SK-N-SH (cell line): ENCODE results near the gene HS2ST1. TPM values are rescaled to one million over a fixed set of nuclear protein-coding genes. Genes with fewer than 3 reads are reported as not detected.

Experiments used
- CTCF ChIA-PET: fragments of 300-600, 350-600 bp; formaldehyde crosslinking; extraction: SDS; loops from one replicate; lab custom pipeline; 2021; lab: Yijun Ruan, JAX
- POLR2A ChIA-PET: fragments of 350-600 bp; sonication (Branson Sonifier 250); formaldehyde crosslinking; extraction: SDS; loops from one replicate; lab custom pipeline; 2020; ENCODE audit warnings: antibody characterized with exemption, inconsistent platforms; lab: Yijun Ruan, JAX
- DNase-seq: peaks from one replicate; pipeline ENCODE4 v3.0.0; 2012
- H2AFZ ChIP-seq: fragments of 200-600 bp; sonication (generic); 2 replicates; pipeline ENCODE4 v1.8.1; 2016; ENCODE audit warnings: antibody characterized with exemption, mild to moderate bottlenecking, low read depth
- H3F3A ChIP-seq: fragments of 200-600 bp; sonication (generic); replicated peaks from 2 replicates; pipeline ENCODE3; 2016; ENCODE audit warnings: antibody characterized with exemption, mild to moderate bottlenecking; ENCODE audit not compliant: insufficient read depth
- H3K27ac ChIP-seq, 2 experiments: fragments of 200-500 bp in 1 of 2; fragments of 200-600 bp in 1 of 2; sonication (Bioruptor generic) in 1 of 2; sonication (generic), shearing (Covaris generic) in 1 of 2; 2 replicates each; pipeline versions ENCODE4 v1.5.1 to v1.6.1; 2014 to 2016; ENCODE audit warnings: low read depth in 2 of 2, inconsistent platforms in 1 of 2, low read length in 1 of 2, mild to moderate bottlenecking in 1 of 2, mixed read lengths in 1 of 2
- H3K27me3 ChIP-seq: fragments of 200-600 bp; sonication (generic), shearing (Covaris generic); 2 replicates; pipeline ENCODE4 v1.6.1; 2016; ENCODE audit warnings: mixed run types; ENCODE audit not compliant: insufficient read depth
- H3K36me3 ChIP-seq, 2 experiments: fragments of 200-500 bp in 1 of 2; fragments of 200-600 bp in 1 of 2; sonication (Bioruptor generic) in 1 of 2; sonication (generic) in 1 of 2; replicated peaks in 1 of 2; 2 replicates each; pipeline versions ENCODE3 to v1.5.1; 2014 to 2016; ENCODE audit warnings: low read length in 1 of 2, mild to moderate bottlenecking in 1 of 2; ENCODE audit not compliant: insufficient read depth in 2 of 2, control insufficient read depth in 1 of 2
- H3K4me1 ChIP-seq, 2 experiments: fragments of 200-500 bp in 1 of 2; fragments of 200-600 bp in 1 of 2; sonication (Bioruptor generic) in 1 of 2; sonication (generic), shearing (Covaris generic) in 1 of 2; 2 replicates each; pipeline versions ENCODE4 v1.5.1 to v1.6.1; 2014 to 2016; ENCODE audit warnings: low read depth in 1 of 2, low read length in 1 of 2, mixed run types in 1 of 2; ENCODE audit not compliant: insufficient read depth in 2 of 2, control insufficient read depth in 1 of 2
- H3K4me2 ChIP-seq: fragments of 200-600 bp; sonication (generic), shearing (Covaris generic); 2 replicates; pipeline ENCODE4 v1.6.1; 2017; ENCODE audit warnings: mixed run types
- H3K4me3 ChIP-seq, 2 experiments: fragments of 200-500 bp in 1 of 2; fragments of 200-600 bp in 1 of 2; sonication (Bioruptor generic) in 1 of 2; sonication (generic), shearing (Covaris generic) in 1 of 2; 2 replicates each; pipeline versions ENCODE4 v1.5.1 to v1.8.1; 2014 to 2016; ENCODE audit warnings: low read depth in 2 of 2, inconsistent platforms in 1 of 2, low read length in 1 of 2, mild to moderate bottlenecking in 1 of 2, mixed read lengths in 1 of 2, moderate library complexity in 1 of 2
- H3K79me2 ChIP-seq: fragments of 200-600 bp; sonication (generic); 2 replicates; pipeline ENCODE4 v1.8.1; 2017; ENCODE audit warnings: mild to moderate bottlenecking; ENCODE audit not compliant: insufficient read depth
- H3K9ac ChIP-seq: fragments of 200-600 bp; sonication (generic); 2 replicates; pipeline ENCODE4 v1.6.1; 2017; ENCODE audit warnings: mixed run types
- H3K9me2 ChIP-seq: fragments of 200-600 bp; sonication (generic); 2 replicates; pipeline ENCODE4 v1.6.1; 2017; ENCODE audit warnings: mixed run types
- H3K9me3 ChIP-seq: fragments of 200-600 bp; sonication (generic); 2 replicates; pipeline ENCODE4 v1.6.1; 2017; ENCODE audit warnings: mixed run types, mild to moderate bottlenecking, moderate library complexity
- H4K20me1 ChIP-seq: fragments of 200-600 bp; sonication (generic); 2 replicates; pipeline ENCODE4 v1.6.1; 2017; ENCODE audit warnings: mild to moderate bottlenecking, mixed run types; ENCODE audit not compliant: insufficient read depth
- CHD2 ChIP-seq: fragments of 150-350 bp; IDR thresholded peaks from 2 replicates; pipeline ENCODE4 v1.6.1; 2018; ENCODE audit warnings: low read length; ENCODE audit not compliant: partially characterized antibody
- CTCF ChIP-seq: fragments of 200-600 bp; sonication (generic); IDR thresholded peaks from 2 replicates; pipeline ENCODE4 v1.6.1; 2017; ENCODE audit warnings: antibody characterized with exemption, mild to moderate bottlenecking, moderate library complexity
- ELF1 ChIP-seq: IDR thresholded peaks from 2 replicates; pipeline ENCODE4 v1.4.0; 2012
- EP300 ChIP-seq, 2 experiments: IDR thresholded peaks; 2 replicates each; pipeline versions ENCODE4 v1.4.0 to v1.6.1; 2012; ENCODE audit warnings: borderline replicate concordance in 1 of 2, low read depth in 1 of 2, low read length in 1 of 2
- FOSL2 ChIP-seq: IDR thresholded peaks from 2 replicates; pipeline ENCODE4 v1.4.0; 2012; ENCODE audit warnings: low read depth, mild to moderate bottlenecking, moderate library complexity, borderline replicate concordance
- FOXJ3 ChIP-seq: sonication (generic); formaldehyde crosslinking; IDR thresholded peaks from 2 replicates; pipeline ENCODE4 v1.5.1; 2020; ENCODE audit warnings: mild to moderate bottlenecking, missing genetic modification reagents
- FOXM1 ChIP-seq: IDR thresholded peaks from 2 replicates; pipeline ENCODE4 v1.4.0; 2012; ENCODE audit warnings: low read depth, mild to moderate bottlenecking
- GABPA ChIP-seq: IDR thresholded peaks from 2 replicates; pipeline ENCODE4 v1.4.0; 2012; ENCODE audit warnings: low read depth, mild to moderate bottlenecking
- IRF3 ChIP-seq: fragments of 150-350 bp; IDR thresholded peaks from 2 replicates; pipeline ENCODE4 v1.6.1; 2016; ENCODE audit warnings: mild to moderate bottlenecking, low read depth, low read length
- JUND ChIP-seq: IDR thresholded peaks from 2 replicates; pipeline ENCODE4 v1.4.0; 2012
- MEF2A ChIP-seq: IDR thresholded peaks from 2 replicates; pipeline ENCODE4 v1.4.0; 2012; ENCODE audit warnings: low read depth, borderline replicate concordance
- NFIC ChIP-seq: IDR thresholded peaks from 2 replicates; pipeline ENCODE4 v1.4.0; 2012; ENCODE audit warnings: borderline replicate concordance
- NRF1 ChIP-seq: IDR thresholded peaks from 2 replicates; pipeline ENCODE4 v1.6.1; 2012; ENCODE audit warnings: low read depth, mild to moderate bottlenecking, low read length
- POLR2AphosphoS5 ChIP-seq: IDR thresholded peaks from 2 replicates; pipeline ENCODE4 v1.6.1; 2012; ENCODE audit warnings: low read depth, low read length
- RAD21 ChIP-seq: IDR thresholded peaks from 2 replicates; pipeline ENCODE4 v1.6.1; 2012; ENCODE audit warnings: mild to moderate bottlenecking, low read length
- SIN3A ChIP-seq: IDR thresholded peaks from 2 replicates; pipeline ENCODE4 v1.6.1; 2012; ENCODE audit warnings: low read depth, mild to moderate bottlenecking, low read length, moderate library complexity, borderline replicate concordance
- SMC3 ChIP-seq: IDR thresholded peaks from 2 replicates; pipeline ENCODE4 v1.6.1; 2012; ENCODE audit warnings: low read depth, low read length, improper control_type of control experiment
- TAF1 ChIP-seq: IDR thresholded peaks from 2 replicates; pipeline ENCODE4 v1.6.1; 2012; ENCODE audit warnings: low read depth, mild to moderate bottlenecking, low read length, moderate library complexity, borderline replicate concordance
- TCF12 ChIP-seq: IDR thresholded peaks from 2 replicates; pipeline ENCODE4 v1.4.0; 2012
- USF1 ChIP-seq: IDR thresholded peaks from 2 replicates; pipeline ENCODE4 v1.4.0; 2012; ENCODE audit warnings: low read depth, borderline replicate concordance
- YY1 ChIP-seq: IDR thresholded peaks from 2 replicates; pipeline ENCODE4 v1.4.0; 2012; ENCODE audit warnings: low read depth, mild to moderate bottlenecking
- WGBS: methylation state at CpG from one replicate; pipeline ENCODE4 v1.1.6; 2017; ENCODE audit warnings: low lambda C conversion rate; 5-methylcytosine and 5-hydroxymethylcytosine counted together
- polyA plus RNA-seq, 3 experiments: library from polyadenylated mRNA; depleted of rRNA; stranded (reverse); fragments of >200 nt; gene quantifications; 2 replicates each; pipeline ENCODE4 v1.2.3, GENCODE V29; 2012
- TF ChIP-seq, protein P1 (sequence below): IDR thresholded peaks from 2 replicates; pipeline ENCODE4; 2012
- TF ChIP-seq, protein P2 (sequence below): fragments of 150-350 bp; IDR thresholded peaks from 2 replicates; pipeline ENCODE4 v1.6.1; 2017; ENCODE audit warnings: antibody characterized with exemption, low read length, low read depth, borderline replicate concordance

HS2ST1 gene
- polyA plus RNA-seq, 1 of the 3 experiments (the other 2 are of a cell fraction): 16.6 TPM

DNA sequence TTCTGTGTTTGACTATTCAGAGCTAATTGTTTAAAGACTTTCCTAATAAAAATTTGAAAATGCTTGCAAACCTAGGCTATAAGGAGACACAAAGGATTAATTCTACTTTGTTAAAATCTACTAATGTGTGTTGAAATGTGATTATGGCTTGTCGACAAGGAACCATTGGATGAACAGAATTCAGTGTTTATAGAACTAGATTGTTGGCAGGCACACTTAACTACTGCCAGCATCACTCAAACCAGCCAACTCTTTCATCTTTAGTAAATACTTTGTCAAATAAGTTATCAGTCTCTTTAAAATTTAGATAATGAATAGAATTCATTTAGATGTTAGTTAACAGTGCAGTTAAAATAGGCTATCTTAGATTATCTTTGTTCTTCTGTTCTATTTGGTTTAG is 27.6 kb downstream of the HS2ST1 start:
- Histone ChIP-seq H3K9me3 (no peaks in the 10 kb centered on the region), H3K4me3 (no peak overlapping the region), H4K20me1 (no peaks in the 10 kb centered on the region; the same call in 1 of the 2 replicates), H3K4me1 (peaks cover 0 to 9% of the 10 kb centered on the region in 2 experiments; a peak in 2 of 4 replicates), H3K4me2 (no peak overlapping the region), H3K9ac (no peak overlapping the region), H3K27me3 (no peaks in the 10 kb centered on the region), H2AFZ (no peak overlapping the region), H3K36me3 (no peaks in the 10 kb centered on the region), H3K9me2 (no peaks in the 10 kb centered on the region), H3K79me2 (peaks cover 51% of the 10 kb centered on the region), H3F3A (no peaks in the 10 kb centered on the region), H3K27ac (no peak overlapping the region)
- POLR2A ChIA-PET: no interaction called here
- CTCF ChIA-PET: interaction anchor here (1.9 to 2.4 kb wide), 2 partner anchors 10 to 58 kb away, joined by 4 to 6 read pairs; no protein-coding TSS in a partner anchor
- 77% methylated on average over 1 of the region's 1 CpG for WGBS
- no peak for DNase-seq
- TF ChIP-seq YY1 (no peak), TCF12 (no peak), CTCF (no peak), JUND (no peak), ELF1 (no peak), CHD2 (no peak), TAF1 (no peak), USF1 (no peak), SIN3A (no peak), FOXM1 (no peak), RAD21 (no peak)
- TF ChIP-seq, protein P1, sequence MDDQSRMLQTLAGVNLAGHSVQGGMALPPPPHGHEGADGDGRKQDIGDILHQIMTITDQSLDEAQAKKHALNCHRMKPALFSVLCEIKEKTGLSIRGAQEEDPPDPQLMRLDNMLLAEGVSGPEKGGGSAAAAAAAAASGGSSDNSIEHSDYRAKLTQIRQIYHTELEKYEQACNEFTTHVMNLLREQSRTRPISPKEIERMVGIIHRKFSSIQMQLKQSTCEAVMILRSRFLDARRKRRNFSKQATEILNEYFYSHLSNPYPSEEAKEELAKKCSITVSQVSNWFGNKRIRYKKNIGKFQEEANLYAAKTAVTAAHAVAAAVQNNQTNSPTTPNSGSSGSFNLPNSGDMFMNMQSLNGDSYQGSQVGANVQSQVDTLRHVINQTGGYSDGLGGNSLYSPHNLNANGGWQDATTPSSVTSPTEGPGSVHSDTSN: no peak

GRCh38 chr1:86942743-86943142 is 28.3 kb downstream of the HS2ST1 start:
- POLR2A ChIA-PET: no interaction called here
- H3K9ac ChIP-seq: no peak overlapping the region
- no peak overlapping the region for H3K4me3 ChIP-seq
- H3K4me1 ChIP-seq: peaks cover 0 to 9% of the 10 kb centered on the region in 2 experiments; a peak in 2 of 4 replicates
- no peak for TF ChIP-seq IRF3
- TF ChIP-seq ELF1: no peak
- no peak for TF ChIP-seq GABPA
- no peak for TF ChIP-seq TCF12
- TF ChIP-seq RAD21: no peak
- TF ChIP-seq NFIC: no peak
- TF ChIP-seq EP300 (IDR thresholded peaks at IDR 0.05; ENCODE audit: borderline replicate concordance in 1 of 2, low read depth in 1 of 2, low read length in 1 of 2): no peak
- TF ChIP-seq, protein P2, sequence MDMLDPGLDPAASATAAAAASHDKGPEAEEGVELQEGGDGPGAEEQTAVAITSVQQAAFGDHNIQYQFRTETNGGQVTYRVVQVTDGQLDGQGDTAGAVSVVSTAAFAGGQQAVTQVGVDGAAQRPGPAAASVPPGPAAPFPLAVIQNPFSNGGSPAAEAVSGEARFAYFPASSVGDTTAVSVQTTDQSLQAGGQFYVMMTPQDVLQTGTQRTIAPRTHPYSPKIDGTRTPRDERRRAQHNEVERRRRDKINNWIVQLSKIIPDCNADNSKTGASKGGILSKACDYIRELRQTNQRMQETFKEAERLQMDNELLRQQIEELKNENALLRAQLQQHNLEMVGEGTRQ: no peak
- TF ChIP-seq POLR2AphosphoS5: no peak
- TF ChIP-seq NRF1: no peak
- no peak for TF ChIP-seq FOXJ3 (CRISPR knock-in tag)
- TF ChIP-seq SMC3: no peak
- TF ChIP-seq MEF2A: no peak
- TF ChIP-seq JUND: no peak
- TF ChIP-seq FOSL2: no peak
- CTCF ChIA-PET: interaction anchor here (1.2 to 2.4 kb wide), 4 partner anchors 10 to 102 kb away, joined by 3 to 8 read pairs (median 5); partner anchors contain the start of gene HS2ST1
- H3K36me3 ChIP-seq: no peaks in the 10 kb centered on the region
- H3K9me3 ChIP-seq: no peaks in the 10 kb centered on the region
- no peak overlapping the region for H3K27ac ChIP-seq
- peaks cover 49% of the 10 kb centered on the region for H3K79me2 ChIP-seq
- H3K4me2 ChIP-seq: no peak overlapping the region
- no peak for DNase-seq
- H4K20me1 ChIP-seq: peaks cover 2% of the 10 kb centered on the region; the same call in 1 of the 2 replicates
- H3F3A ChIP-seq: no peaks in the 10 kb centered on the region
- H3K27me3 ChIP-seq: no peaks in the 10 kb centered on the region
- H3K9me2 ChIP-seq: no peaks in the 10 kb centered on the region
- H2AFZ ChIP-seq: no peak overlapping the region
